ENCODE data around the gene RNF227. TPM values are rescaled to one million over a fixed set of nuclear protein-coding genes. Genes with fewer than 3 reads are reported as not detected.
A peak's percentile ranks its signal among the peaks of the same experiment; 100 is the strongest.

RNF227 gene
- total and polyA plus RNA-seq, 10 of the 15 experiments (the other 5 are each of a cell fraction or from before 2014, with no cell fraction given), result 0.49 to 5.0 (median 1.3) TPM

GRCh38 chr17:7931709-7932482 lies 15.8 kb upstream of the RNF227 start, which contains the start of the genes CNTROB and TRAPPC1 (continued):
- no peak for TF ChIP-seq SRF (IDR thresholded peaks at IDR 0.05; ENCODE audit: low read depth in 2 of 2, low read length in 2 of 2)
- 0 out of 2 replicates have a peak, but pooled peaks have one; percentile 49 for TF ChIP-seq DPF2 (IDR thresholded peaks at IDR 0.05)
- no peak for TF ChIP-seq ZZZ3 (IDR thresholded peaks at IDR 0.05; ENCODE audit: control insufficient read depth, insufficient read length, low read depth)
- TF ChIP-seq, protein P1, sequence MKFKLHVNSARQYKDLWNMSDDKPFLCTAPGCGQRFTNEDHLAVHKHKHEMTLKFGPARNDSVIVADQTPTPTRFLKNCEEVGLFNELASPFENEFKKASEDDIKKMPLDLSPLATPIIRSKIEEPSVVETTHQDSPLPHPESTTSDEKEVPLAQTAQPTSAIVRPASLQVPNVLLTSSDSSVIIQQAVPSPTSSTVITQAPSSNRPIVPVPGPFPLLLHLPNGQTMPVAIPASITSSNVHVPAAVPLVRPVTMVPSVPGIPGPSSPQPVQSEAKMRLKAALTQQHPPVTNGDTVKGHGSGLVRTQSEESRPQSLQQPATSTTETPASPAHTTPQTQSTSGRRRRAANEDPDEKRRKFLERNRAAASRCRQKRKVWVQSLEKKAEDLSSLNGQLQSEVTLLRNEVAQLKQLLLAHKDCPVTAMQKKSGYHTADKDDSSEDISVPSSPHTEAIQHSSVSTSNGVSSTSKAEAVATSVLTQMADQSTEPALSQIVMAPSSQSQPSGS (IDR thresholded peaks at IDR 0.05; ENCODE audit: low read length), result peak; percentile 67
- peak; percentile 96 for TF ChIP-seq CHD2 (IDR thresholded peaks at IDR 0.05; ENCODE audit: borderline replicate concordance, low read depth, low read length)
- TF ChIP-seq NFYB (IDR thresholded peaks at IDR 0.05; ENCODE audit: insufficient read depth, low read depth, low read length), result peak; percentile 80; the same call in 1 of the 2 replicates
- TF ChIP-seq ZNF24 (IDR thresholded peaks at IDR 0.05), result no peak
- peak; percentile 75; the same call in 1 of the 2 replicates for TF ChIP-seq POLR2AphosphoS5 (IDR thresholded peaks at IDR 0.05; ENCODE audit: low read length)
- TF ChIP-seq SP1 (IDR thresholded peaks at IDR 0.05; ENCODE audit: low read depth, low read length), result peak; percentile 78
- TF ChIP-seq TCF12 (IDR thresholded peaks at IDR 0.05; ENCODE audit: low read depth, low read length), result no peak
- TF ChIP-seq SUZ12 (IDR thresholded peaks at IDR 0.05; ENCODE audit: unreplicated experiment), result no peak
- TF ChIP-seq NBN (IDR thresholded peaks at IDR 0.05), result peak; percentile 100
- TF ChIP-seq ASH2L (IDR thresholded peaks at IDR 0.05; ENCODE audit: borderline replicate concordance, low read depth), result no peak
- peak; percentile 23; the same call in 1 of the 3 replicates for TF ChIP-seq POU2F2 (IDR thresholded peaks at IDR 0.05; ENCODE audit: borderline replicate concordance, low read depth, low read length)
- no peak for TF ChIP-seq CEBPZ (IDR thresholded peaks at IDR 0.05; ENCODE audit: low read depth, low read length)
- TF ChIP-seq USF1 (IDR thresholded peaks at IDR 0.05; ENCODE audit: borderline replicate concordance, extremely low read length, insufficient read depth, low read depth, low read length), result no peak
- TF ChIP-seq, protein P2, sequence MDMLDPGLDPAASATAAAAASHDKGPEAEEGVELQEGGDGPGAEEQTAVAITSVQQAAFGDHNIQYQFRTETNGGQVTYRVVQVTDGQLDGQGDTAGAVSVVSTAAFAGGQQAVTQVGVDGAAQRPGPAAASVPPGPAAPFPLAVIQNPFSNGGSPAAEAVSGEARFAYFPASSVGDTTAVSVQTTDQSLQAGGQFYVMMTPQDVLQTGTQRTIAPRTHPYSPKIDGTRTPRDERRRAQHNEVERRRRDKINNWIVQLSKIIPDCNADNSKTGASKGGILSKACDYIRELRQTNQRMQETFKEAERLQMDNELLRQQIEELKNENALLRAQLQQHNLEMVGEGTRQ (IDR thresholded peaks at IDR 0.05; ENCODE audit: borderline replicate concordance, low read depth, low read length), result no peak
- peak in 1 of 2 experiments; percentile 47; a peak in 2 of 4 replicates for TF ChIP-seq IKZF2 (IDR thresholded peaks at IDR 0.05)
- TF ChIP-seq BMI1 (IDR thresholded peaks at IDR 0.05; ENCODE audit: borderline replicate concordance), result no peak
- no peak for TF ChIP-seq TBL1XR1 (IDR thresholded peaks at IDR 0.05; ENCODE audit: low read depth, low read length)
- no peak for TF ChIP-seq YY1 (IDR thresholded peaks at IDR 0.05; ENCODE audit: low read depth, low read length)
- peak; percentile 75; the same call in 1 of the 2 replicates for TF ChIP-seq CBFB (IDR thresholded peaks at IDR 0.05; ENCODE audit: low read depth)
- no peak for TF ChIP-seq TARDBP (IDR thresholded peaks at IDR 0.05; ENCODE audit: borderline replicate concordance)
- no peak for TF ChIP-seq NFIC (IDR thresholded peaks at IDR 0.05; ENCODE audit: low read depth, low read length)
- no peak for TF ChIP-seq CBX5 (IDR thresholded peaks at IDR 0.05; ENCODE audit: low read depth)

All from GM12878 (cell line).